Activated T-cell treated with anti-CD3 and anti-CD28 coated beads, Interleukin-2, amount 50 U/mL, for 48 hours (primary cell): ENCODE measurements around the gene HDAC10.

ENCODE experiments used
- DNase-seq, 2 experiments: peaks; one replicate each; pipeline ENCODE4 v3.0.0-alpha.2; 2020

Gene HDAC10

DNA sequence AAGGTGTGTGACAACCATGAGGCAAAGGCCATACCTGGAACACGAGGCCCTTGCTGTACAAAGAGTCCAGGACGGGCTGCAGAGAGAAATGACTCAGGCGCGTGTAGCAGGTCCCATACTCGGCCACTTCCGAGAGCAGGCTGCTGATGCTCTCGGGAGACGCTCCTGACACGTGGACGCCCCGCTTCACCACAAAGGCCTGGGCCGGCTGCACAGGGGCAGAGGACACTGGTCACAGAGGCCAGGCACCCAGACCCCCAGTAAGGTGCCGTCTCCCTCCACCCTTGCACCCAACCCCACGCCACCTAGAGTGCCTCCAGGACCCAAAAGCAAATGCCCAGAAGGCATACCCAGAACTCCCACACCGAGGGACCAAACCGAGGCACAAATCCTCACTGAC is 21.7 kb downstream of the HDAC10 start:
- DNase-seq, result no peak

DNA sequence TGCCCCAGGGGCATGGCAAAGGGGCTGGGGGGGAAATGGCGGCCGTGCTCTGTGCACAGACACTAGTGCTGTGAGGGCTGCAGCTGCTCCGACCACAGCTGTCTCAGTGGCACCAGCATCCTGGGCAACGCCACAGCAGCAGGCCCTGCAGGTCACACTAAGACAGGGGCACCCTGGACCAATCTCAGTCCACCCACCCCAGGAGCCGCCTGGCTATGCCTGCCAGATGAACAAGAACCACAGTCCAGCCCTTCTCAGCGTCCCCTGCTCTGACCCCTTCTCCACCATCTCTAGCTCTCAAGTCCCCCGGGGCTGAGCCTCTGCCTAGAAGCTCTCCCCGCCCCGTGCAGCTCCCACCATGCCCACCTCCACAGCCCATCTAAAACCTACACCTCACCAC is 22.7 kb downstream of the HDAC10 start:
- DNase-seq, result no peak

DNA sequence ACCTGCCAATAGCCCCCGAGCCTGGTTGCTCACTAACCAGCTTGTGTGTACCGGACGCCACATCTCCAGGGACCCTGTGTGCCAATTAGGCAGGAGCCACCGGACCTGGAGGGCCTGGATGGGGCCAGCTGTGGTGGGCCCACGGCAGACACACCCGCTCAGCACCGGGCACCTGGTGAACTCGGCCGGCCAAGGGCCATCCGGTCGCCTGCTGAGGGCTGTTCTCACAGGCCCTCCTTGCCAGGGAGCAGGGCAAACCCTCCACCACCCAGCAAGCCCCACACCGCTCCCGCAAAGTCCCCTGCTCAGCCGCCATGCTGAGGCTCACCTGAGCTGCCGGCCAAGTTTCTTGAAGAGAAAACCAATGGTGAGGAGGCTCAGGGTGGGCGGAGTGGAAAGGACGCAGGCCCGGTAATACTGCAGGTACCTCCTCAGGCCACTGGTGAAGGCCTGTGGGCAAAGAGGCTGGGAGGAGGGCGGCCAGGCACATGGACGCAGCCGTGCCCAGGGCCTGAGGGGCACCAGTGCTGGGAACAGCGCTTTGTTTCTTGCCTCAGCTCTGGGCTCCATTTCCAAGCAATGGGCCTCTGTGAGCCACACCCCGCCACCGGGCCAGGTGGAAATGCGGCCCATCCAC is 23.4 kb downstream of the HDAC10 start:
- DNase-seq, result no peak

DNA sequence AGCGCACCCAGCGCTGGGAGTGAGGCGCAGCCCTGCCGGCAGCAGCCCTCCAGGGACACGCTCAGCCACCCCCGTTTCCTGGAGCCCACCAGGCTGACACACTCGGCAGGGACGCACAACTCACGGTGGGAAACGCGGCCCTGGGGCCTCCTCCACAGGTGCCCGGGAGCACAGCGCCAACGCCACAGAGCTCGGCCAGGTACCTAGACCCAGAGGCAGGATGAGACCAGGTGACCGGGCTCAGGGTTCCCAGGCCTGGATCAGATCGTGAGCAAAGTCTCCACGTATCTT is 24.2 kb downstream of the HDAC10 start:
- no peak for DNase-seq

DNA sequence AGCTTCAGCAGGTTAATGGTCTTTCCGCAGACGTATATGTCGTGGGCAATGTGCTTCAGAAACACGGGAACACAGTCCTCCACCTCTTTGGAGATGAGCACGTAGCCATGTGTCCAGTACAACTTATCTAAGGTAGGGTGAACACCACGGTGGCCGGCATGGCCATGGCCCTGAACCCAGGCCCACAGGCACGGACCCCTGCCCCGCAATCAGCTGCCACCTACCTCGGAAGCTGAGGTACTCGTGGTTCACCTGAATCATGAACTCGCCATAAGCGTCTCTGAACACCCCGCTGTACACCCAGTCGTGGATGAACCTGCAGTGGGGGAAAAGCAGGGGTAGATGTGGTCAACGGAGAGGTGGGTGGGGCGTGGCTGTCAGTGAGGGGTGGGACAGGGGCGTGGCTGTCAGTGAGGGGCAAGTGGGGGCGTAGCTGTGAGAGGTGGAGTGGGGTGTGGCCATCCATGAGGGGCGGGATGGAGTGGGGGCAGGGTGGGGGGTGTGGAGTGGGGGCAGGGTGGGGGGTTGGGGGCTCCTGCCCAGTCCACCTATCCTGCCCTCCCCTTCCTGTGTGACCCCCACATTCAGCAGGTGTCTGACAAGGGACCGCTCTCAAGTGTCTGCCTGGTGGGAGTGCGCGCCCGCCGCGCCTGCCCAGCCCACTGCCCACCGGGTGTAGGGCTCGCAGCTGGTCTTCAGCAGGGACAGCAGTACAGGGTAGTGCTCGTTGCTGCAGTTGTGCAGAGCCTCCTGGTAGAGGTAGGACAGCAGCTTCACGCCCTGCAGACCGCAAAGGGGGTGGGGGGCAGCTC is 24.8 kb downstream of the HDAC10 start:
- DNase-seq, result no peak

DNA sequence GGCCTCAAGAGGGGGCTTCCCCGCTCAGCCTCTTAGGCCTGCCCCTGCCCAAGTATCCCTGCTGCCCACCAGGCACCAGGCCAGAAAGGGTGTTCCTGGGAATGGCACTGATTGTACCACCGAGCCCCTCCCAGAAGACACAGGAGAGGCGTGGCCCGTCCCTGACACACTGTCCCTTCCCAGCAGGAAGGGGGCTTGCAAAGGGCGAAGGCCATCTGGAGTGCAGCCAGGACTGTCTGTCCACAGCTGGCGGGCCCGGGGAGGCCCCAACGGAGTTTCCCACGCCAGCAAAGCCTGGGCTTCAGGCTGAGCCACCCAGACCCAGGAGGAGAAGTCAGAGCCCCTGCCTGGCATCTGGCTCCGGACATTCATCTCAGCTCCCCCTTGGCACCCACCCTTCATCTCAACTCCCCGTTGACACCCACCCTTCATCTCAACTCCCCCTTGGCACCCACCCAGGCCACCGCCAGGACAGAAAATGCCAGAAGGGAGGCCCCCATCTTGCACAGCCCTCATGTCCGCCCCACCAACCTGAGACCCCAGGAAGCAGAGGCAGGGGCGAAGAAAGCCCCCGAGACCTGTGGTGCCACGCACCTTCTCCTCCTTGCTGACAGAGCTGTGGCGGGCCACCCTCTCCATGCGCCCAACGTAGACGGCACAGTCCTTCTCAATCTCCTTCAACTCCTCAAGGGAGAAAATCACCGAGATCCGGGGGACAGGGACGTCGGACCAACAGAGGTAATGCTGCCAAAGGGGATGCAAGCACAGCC is 25.7 kb downstream of the HDAC10 start:
- no peak for DNase-seq

DNA sequence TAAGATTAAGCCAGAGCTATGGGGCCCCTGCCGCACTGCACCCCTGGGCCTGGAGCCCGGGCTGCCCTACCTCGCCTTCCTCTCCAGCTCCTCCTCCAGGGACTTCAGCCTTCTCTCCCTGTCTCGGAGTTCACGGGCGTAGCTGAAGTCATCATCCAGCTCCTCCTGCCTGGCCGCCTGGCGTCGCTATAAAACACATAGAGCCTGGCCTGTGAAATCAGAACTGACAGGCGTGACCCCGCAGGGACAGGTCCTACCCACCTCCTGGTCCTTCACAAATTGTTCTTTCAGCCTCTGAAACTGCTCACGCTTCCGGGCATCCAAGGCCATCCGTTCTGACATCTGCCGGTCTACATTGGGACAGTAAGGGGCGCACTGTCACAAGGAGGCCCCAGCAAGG is 27.0 kb downstream of the HDAC10 start:
- no peak for DNase-seq

DNA sequence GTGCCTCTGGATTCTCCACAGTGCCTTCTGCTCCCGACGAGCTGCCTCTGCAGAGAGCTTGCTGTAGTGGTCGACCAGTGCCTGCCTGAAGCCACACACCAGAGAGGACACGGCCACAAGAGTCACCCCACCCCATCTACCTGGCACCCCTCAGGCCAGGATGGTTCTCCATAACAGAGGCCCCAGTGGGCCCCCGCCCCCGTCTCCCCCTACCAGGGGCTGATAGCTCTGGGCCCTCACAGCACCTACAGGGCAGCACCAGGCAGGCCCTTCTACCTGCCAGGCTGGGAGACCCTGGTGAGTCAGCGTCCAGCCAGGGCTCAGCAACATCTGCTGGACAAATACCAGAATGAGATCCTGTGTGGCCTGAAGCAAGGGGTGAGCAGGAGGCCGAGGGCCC is 28.6 kb downstream of the HDAC10 start:
- DNase-seq, result no peak

DNA sequence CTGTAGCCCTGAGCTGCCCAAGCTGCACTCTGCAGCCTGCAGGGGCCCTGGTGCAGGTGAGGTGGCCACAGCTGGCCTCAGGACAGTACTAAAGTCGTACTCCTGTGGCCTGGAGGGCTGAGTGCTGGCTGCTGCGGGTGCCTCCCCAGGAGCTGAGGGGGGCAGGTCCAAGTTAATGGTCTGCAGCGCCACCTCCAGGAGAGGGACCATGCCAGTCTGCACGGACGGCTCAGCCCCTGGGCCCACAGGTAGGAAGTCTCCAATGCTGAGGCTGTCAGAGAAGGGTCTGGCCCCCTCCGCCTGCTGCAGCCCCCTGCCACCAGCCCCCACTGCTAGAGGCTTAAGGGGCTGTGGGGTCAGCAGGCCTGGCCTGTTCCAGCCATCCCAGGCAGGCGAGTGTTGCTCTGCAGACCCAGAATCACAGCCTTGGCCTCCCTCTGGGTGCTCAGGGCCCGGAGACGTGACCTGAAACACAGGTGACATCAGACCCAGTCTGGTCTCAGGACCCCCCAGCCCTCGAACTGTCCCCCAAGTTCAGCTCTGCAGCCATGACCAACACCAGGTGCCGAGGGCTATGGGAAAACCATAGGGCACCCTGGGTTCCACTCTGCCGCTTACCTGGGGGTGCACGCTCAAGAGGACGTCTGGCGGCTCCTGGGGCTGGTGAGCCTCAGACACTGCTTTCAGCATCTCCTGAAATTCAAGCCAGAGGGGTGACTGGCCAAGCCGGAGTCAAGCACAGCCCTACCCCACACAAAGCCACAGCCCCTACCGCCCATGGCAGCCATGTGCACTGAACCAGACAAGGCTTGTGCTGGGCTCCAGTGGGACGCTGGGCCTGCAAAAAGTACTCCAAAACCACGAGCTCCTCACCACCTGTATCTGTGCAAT is 29.4 kb downstream of the HDAC10 start:
- DNase-seq, result no peak

DNA sequence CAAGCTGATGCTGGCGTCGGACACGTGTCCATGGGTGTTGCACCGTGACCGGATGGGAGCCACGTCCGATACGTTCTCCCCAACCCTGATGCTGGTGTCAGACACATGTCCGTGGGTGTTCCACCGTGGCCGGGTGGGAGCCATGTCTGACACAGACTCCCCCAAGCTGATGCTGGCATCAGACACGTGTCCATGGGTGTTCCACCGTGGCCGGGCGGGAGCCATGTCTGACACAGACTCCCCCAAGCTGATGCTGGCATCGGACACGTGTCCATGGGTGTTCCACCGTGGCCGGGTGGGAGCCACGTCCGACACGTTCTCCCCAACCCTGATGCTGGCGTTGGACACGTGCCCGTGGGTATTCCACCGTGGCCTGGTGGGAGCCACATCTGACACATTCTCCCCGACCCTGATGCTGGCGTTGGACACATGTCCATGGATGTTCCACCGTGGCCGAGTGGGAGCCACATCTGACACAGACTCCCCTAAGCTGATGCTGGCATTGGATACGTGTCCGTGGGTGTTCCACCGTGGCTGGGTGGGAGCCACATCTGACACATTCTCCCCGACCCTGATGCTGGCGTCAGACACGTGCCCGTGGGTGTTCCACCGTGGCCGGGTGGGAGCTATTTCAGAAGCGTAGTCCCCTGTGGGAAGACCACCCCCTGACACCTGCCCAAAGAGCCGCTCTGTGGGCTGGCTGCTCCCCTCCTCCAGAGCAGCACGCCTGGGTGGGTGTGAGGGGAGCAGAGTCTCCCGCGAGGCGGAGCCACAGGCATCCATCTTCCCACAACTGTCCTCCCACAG is 30.3 kb downstream of the HDAC10 start:
- DNase-seq, result no peak

DNA sequence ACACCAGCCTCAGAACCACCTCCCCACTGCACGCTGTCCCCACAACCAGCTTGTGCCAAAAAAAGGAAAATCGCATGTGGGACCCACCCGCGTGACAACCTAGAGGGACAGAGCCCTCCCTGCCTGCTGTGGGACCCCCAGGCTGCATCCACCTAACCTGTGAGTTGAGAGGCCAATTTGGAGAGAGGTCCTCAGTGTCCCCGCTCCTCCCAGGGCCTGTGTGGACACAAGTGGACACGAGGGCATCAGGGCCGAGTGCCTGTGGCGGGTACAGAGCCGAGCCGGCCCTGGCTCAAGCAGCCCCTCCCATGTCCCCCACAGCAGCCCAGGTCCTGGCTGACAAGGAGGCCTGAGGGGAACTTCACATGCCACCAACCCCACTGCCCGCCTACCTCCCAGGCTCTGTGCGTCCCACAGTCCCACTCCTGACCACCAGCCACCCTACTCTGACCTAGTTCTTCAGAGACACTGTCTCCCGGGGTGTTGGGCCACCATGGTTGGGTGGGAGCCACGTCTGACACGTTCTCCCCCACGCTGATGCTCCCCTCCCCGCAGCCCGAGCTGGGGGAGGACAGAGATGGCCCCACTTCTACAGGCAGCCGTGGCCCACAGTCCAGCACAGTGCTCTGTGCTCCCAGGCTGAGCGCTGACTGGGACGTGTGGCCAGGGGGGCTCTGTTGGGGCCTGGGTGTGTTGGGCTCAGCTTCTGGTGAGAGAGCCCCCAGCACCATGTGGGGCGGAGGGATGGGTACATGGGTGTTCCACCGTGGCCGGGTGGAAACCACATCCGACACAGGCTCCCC is 31.1 kb downstream of the HDAC10 start:
- no peak for DNase-seq

DNA sequence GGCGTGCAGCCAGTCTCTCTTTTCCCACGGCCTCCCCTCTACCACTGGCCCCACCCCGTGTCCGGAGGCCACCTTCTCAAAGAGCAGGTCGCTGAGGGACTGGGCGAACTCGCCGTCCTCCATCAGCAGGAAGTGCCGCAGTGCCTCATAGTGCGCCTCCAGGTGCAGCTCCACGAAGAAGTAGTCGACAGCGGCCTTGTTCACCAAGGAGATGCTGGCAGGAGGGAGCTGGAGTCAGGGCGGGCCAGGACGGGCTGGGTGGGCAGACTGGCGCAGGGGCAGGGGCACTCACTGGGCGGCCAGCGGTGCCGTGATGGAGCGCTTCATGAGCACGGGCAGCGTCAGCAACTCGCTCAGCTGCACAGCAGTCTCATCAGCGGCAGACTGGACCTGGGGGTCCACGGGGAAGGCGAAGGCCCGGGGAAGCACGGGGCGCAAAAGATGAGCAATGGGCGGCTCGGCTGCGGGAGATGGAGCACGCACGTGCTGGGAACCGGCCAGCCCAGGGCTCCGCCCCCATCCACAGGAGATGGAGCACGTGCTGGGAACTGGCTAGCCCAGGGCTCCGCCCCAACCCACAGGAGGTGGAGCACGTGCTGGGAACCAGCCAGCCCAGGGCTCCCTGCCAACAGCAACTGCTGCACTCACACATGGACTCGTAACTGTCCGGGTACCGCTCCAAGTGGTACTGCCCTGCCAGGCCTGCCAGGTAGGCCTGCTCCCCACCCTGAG is 31.9 kb downstream of the HDAC10 start:
- no peak for DNase-seq

DNA sequence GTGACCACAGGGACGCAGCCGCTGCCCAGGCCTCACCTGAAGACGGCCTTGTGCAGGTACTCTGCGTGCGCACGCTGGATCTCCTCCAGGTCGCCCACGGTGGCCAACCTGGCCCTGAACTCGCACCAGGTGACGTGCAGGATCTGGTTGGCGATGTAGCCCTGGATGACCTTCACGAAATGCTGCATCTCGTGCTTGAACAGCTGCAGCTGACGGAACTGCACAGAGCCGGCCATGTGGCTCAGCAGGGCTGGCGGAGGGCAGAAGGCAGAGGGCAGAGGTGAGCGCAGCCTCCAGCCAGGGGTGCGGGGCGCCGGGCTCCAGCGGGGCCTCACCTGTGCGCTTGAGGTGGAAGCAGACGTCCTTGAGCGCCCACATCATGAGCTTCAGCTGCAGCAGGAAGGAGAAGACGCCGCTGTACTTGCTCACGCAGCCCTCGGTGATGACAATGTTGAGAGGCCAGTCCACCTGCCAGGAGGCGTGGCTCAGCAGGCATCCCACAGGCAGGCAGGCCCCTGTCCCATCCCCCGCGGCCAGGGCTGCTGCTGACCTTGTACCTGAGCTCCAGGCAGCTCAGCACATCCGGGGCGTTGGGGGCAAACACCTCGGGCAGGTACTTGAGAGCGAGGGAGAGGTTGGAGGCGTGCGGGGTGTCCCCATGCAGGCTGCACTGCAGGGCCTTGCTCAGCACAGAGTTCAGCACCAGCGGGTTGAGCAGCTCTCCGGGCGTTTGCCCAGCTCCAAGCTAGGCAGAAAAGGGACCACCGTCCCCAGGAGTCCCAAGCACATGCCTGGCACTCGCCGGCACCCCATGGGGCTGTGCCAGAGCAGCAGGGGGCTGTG is 32.7 kb downstream of the HDAC10 start:
- DNase-seq, result no peak

DNA sequence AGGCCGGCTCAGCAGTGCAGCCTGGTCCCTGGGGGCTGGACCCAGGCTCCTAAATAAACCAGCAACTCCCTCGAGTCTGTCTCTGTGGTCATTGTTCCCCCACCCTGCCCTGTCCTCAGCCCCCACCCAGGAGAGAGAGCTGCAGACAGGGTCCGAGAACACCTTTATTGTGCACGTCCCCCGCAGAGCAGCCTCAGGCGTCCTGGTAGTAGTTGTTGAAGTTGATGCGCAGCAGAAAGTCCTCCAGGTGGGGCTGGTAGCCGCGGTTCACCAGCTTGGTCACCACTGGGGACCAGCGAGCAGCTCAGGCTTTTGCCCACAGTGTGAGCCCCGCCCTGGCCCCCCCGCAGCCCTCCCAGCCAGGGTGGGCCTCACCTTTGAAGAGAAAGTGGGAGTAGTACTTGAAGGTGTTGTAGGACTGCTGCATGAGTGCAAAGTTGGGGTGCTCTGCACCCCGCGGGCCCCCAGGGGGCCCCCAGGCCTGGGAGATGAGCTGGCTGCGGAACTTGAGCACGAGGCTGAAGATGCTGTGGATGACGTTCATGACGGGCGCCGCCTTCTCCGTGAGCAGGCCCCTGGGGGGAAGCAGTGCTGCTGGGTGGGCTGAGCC is 33.4 kb downstream of the HDAC10 start:
- DNase-seq, result no peak

DNA sequence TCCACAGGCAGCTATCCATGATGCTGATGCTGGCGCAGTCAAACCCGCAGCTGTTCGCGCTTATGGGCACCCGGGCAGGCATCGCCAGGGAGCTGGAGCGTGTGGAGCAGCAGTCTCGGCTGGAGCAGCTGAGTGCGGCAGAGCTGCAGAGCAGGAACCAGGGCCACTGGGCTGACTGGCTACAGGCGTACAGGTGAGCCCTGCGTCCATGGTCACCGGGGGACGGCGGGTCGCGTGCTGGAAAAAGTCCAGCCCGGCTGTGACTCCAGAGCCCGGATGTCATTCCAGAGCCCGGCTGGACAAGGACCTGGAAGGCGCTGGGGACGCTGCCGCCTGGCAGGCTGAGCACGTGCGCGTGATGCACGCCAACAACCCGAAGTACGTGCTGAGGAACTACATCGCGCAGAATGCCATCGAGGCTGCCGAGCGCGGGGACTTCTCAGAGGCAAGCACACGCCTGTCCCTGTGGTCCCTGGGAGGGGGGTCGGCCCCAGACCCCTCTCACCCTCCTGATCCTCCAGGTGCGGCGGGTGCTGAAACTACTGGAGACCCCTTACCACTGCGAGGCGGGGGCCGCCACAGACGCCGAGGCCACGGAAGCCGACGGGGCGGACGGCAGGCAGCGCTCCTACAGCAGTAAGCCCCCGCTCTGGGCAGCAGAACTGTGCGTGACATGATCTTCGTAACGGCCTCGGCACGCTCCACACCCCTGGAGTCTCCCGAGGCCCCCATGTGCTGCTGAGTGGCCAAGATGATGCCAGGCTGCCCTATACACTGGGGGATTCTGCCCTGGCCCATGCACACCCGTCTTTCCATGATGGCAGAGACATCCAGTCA is 34.2 kb downstream of the HDAC10 start:
- no peak for DNase-seq

DNA sequence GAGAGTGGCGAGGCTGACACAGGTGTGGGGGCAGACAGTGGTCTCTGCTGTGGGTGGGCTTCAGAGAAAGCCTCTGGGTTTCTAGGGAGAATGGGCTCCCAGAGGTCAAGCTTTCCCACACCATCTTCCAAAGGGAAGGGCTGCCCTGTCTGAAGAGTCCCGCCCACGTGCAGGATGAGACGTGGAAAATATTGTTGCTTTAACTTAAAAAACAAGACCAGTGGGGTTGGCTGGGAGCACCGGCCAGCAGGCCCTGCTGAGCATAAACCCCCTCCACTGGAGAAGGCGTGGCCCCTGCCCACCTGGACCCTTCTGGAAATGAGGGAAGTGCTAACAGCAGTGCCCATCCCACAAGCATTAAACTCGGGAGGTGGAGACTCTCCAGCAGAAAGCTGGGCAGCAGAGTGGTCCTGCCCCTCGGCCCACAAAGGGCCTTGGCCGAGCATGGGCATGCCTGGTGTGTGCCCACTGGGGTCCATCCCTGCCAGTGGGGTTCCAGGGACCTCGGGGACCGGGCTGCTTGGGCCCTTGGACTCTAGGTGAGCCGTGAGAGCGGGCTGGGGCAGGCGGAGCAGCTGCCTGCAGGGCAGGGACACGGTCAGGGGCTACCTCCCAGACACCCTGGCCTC is 34.9 kb downstream of the HDAC10 start:
- no peak for DNase-seq

DNA sequence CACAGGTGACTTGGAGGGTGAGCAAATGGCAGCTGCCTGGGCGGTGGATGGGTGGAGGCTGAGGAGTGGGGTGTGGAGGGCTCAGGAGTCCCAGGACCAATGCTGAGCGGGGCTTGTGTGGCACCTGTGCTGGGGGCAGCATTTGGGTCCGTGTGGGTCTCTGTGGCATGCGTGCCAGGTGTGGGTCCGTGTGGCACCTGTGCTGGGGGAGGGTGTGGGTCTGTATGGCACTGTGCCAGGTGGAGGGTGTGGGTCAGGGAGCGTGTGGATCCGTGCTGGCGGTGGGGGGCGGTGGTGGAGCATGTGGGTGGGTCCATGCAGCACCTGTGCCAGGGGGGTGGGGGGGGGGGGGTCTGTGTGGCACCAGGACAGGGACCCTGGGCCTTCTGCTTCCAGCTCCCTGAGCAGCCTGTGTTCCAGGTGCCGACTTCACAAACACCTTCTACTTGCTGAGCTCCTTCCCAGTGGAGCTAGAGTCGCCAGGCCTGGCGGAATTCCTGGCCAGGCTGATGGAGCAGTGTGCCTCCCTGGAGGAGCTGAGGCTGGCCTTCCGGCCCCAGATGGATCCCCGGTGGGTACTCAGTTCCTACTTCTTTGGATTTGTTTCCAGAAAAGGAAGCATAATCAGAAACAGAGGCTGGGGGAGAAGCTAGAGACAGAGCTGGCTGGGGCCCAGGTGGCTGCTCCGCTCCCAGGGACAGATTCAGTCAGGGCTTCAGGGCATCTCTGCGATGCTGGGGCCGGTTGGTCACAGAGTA is 35.6 kb downstream of the HDAC10 start:
- DNase-seq, result no peak
